Epithelial cell of esophagus (primary cell): ENCODE measurements around the gene ADAMTS8.

Experiments used
- DNase-seq: peaks from one replicate; pipeline ENCODE4 v3.0.0; 2010; ENCODE audit warnings: low read depth
- H3K4me3 ChIP-seq: 2 replicates; pipeline ENCODE4 v1.5.1; 2011; ENCODE audit warnings: mild to moderate bottlenecking, low read length, control low read depth
- CTCF ChIP-seq: IDR thresholded peaks from 2 replicates; pipeline ENCODE4 v1.5.1; 2011; ENCODE audit warnings: low read depth, mild to moderate bottlenecking, low read length, control low read depth, inconsistent platforms; ENCODE audit not compliant: insufficient read depth; ENCODE audit errors: missing control alignments

The ADAMTS8 gene

GRCh38 chr11:130473795-130474377 is 45.5 kb upstream of the ADAMTS8 start:
- DNase-seq = no peak
- H3K4me3 ChIP-seq = no peak overlapping the region
- no peak for TF ChIP-seq CTCF

GRCh38 chr11:130473056-130473794 is 44.8 kb upstream of the ADAMTS8 start:
- no peak for DNase-seq
- H3K4me3 ChIP-seq = no peak overlapping the region
- TF ChIP-seq CTCF = no peak

- TF ChIP-seq CTCF = no peak
- no peak for DNase-seq
- no peak overlapping the region for H3K4me3 ChIP-seq
Measured at GRCh38 chr11:130472434-130472961, 44.1 kb upstream of the ADAMTS8 start.

- TF ChIP-seq CTCF = no peak
- no peak for DNase-seq
- no peak overlapping the region for H3K4me3 ChIP-seq
Measured at GRCh38 chr11:130471731-130472433, 43.5 kb upstream of the ADAMTS8 start.

GRCh38 chr11:130470832-130471706 is 42.7 kb upstream of the ADAMTS8 start:
- TF ChIP-seq CTCF = no peak
- no peak for DNase-seq

GRCh38 chr11:130469181-130469580 is 40.8 kb upstream of the ADAMTS8 start:
- DNase-seq = no peak
- no peak for TF ChIP-seq CTCF
- H3K4me3 ChIP-seq = no peak overlapping the region

More at GRCh38 chr11:130470832-130471706, 42.7 kb upstream of the ADAMTS8 start:
- H3K4me3 ChIP-seq = no peak overlapping the region
